Spleen (tissue), 11 donors: Measurements from ENCODE around the gene RNGTT. TPM values are rescaled to one million over a fixed set of nuclear protein-coding genes. Genes with fewer than 3 reads are reported as not detected.

Source experiments
- DNase-seq: peaks from one replicate; pipeline ENCODE4 v3.0.0-alpha.2; 2020
- H3K27ac ChIP-seq, 8 donors: fragments of 200-600 bp; sonication (generic) in 7 of 8; 1 replicate in 4 of 8; 2 replicates in 4 of 8; pipeline versions ENCODE4 v1.5.0 to v1.8.0; 2016 to 2021; ENCODE audit warnings: inconsistent platforms in 4 of 8, mild to moderate bottlenecking in 4 of 8, moderate library complexity in 1 of 8
- H3K27me3 ChIP-seq, 7 donors: fragments of 200-600 bp; sonication (generic) in 6 of 7; replicated peaks in 1 of 7; 1 replicate in 4 of 7; 2 replicates in 3 of 7; pipeline versions ENCODE4 v1.5.0 to v1.8.0; 2016 to 2021; ENCODE audit warnings: inconsistent platforms in 3 of 7, mild to moderate bottlenecking in 1 of 7
- H3K36me3 ChIP-seq, 6 donors: fragments of 200-600 bp; sonication (generic) in 5 of 6; 1 replicate in 4 of 6; 2 replicates in 2 of 6; pipeline versions ENCODE4 v1.5.0 to v1.8.0; 2016 to 2021; ENCODE audit warnings: inconsistent platforms in 2 of 6
- H3K4me1 ChIP-seq, 6 donors: fragments of 200-600 bp; sonication (generic) in 5 of 6; 1 replicate in 3 of 6; 2 replicates in 3 of 6; pipeline versions ENCODE4 v1.5.0 to v1.8.0; 2016 to 2021; ENCODE audit warnings: inconsistent platforms in 3 of 6
- H3K4me3 ChIP-seq, 8 donors: fragments of 200-600 bp; sonication (generic) in 7 of 8; 1 replicate in 4 of 8; 2 replicates in 4 of 8; pipeline versions ENCODE4 v1.5.0 to v1.8.0; 2016 to 2021; ENCODE audit warnings: inconsistent platforms in 4 of 8, mild to moderate bottlenecking in 4 of 8, moderate library complexity in 2 of 8
- H3K9me3 ChIP-seq, 8 donors: fragments of 200-600 bp; sonication (generic) in 7 of 8; 1 replicate in 4 of 8; 2 replicates in 4 of 8; pipeline versions ENCODE4 v1.5.0 to v1.8.0; 2016 to 2021; ENCODE audit warnings: inconsistent platforms in 4 of 8
- CTCF ChIP-seq, 11 experiments: fragments of 200-600 bp in 7 of 11; fragments of 450-650 bp in 4 of 11; sonication (generic) in 4 of 11; IDR thresholded peaks in 8 of 11; conservative IDR thresholded peaks in 3 of 11; 1 replicate in 7 of 11; 2 replicates in 4 of 11; pipeline versions ENCODE4 v1.4.0 to v1.8.0; 2016 to 2021; ENCODE audit warnings: antibody characterized with exemption in 11 of 11, inconsistent platforms in 4 of 11, mild to moderate bottlenecking in 1 of 11
- POLR2A ChIP-seq, 3 donors: fragments of 450-650 bp; IDR thresholded peaks; one replicate each; pipeline ENCODE4 v1.5.1; 2017; ENCODE audit warnings: antibody characterized with exemption in 3 of 3, mild to moderate bottlenecking in 1 of 3
- POLR2AphosphoS5 ChIP-seq, 3 donors: sonication (generic); formaldehyde crosslinking; IDR thresholded peaks; one replicate each; pipeline ENCODE4 v1.5.1; 2017; ENCODE audit warnings: antibody characterized with exemption in 3 of 3
- WGBS, 5 donors: extraction: QIAGEN DNeasy Blood & Tissue Kit in 3 of 5; methylation state at CpG; one replicate each; pipeline versions ENCODE4 v1.1.5 to v1.1.7; 2013 to 2018; 5-methylcytosine and 5-hydroxymethylcytosine counted together
- intact Hi-C: fragments of 100-400 bp; cut with DNase I; formaldehyde crosslinking; loops from one replicate; pipeline ENCODE4 v1.15.0; 2023; ENCODE audit warnings: low total_unique reads
- polyA plus RNA-seq, 3 donors: library from polyadenylated mRNA; stranded (reverse); fragments of 200-250 nt; gene quantifications; one replicate each; pipeline ENCODE4 v1.2.1, GENCODE V29; 2013
- total RNA-seq, 7 donors: library from RNA; depleted of rRNA in 3 of 7; stranded (reverse); fragments of >200 nt in 3 of 7; fragmentation: NEBNext Ultra II Directional in 4 of 7; extraction: Animal tissue kit (Norgen Biotek cat#: 25700) in 4 of 7; gene quantifications; one replicate each; pipeline versions ENCODE4 v1.1.0 to v1.2.1, GENCODE V29; 2016 to 2021
- donor health status: healthy with polysubstance abuse.
- donor health status: DM: no; HTN: no; CAD: no; lungs with moderate emphysema.
- donor health status: DM: no; HTN: no; CAD: no.
- donor health status: Bipolar disorder and iron deficiency.
- donor health status: healthy.
- donor health status: DM: no; HTN: no; CAD: no.
- donor health status: DM: yes; HTN: yes; CAD: no.

The RNGTT gene
- total and polyA plus RNA-seq, 10 donors = 9.4 to 27.1 (median 17.6) TPM

GRCh38 chr6:88586371-88587149, 376.9 kb downstream of the RNGTT start:
- TF ChIP-seq POLR2A (IDR thresholded peaks at IDR 0.05) = no peak
- no peak for TF ChIP-seq CTCF (IDR thresholded peaks at IDR 0.05 in 8 of 11, conservative IDR thresholded peaks at IDR 0.05 in 3 of 11)
- TF ChIP-seq POLR2AphosphoS5 (IDR thresholded peaks at IDR 0.05) = no peak
- intact Hi-C loops = no loop called here
- 53 to 76% (median 71%) methylated on average over 22 to 23 of the region's 23 CpGs for WGBS, 5 donors
- H3K27me3 ChIP-seq = peaks cover 0 to 20% (median 0%) of the 10 kb centered on the region in 7 donors
- no peaks in the 10 kb centered on the region for H3K36me3 ChIP-seq
- H3K9me3 ChIP-seq = peaks cover 0 to 25% (median 12%) of the 10 kb centered on the region in 8 donors
- no peak for DNase-seq
- no peak overlapping the region for H3K4me3 ChIP-seq
- no peak overlapping the region for H3K27ac ChIP-seq
- no peaks in the 10 kb centered on the region for H3K4me1 ChIP-seq

GRCh38 chr6:88585276-88585692, 378.1 kb downstream of the RNGTT start:
- DNase-seq = no peak
- Histone ChIP-seq H3K4me1 (no peaks in the 10 kb centered on the region), H3K4me3 (no peak overlapping the region), H3K9me3 (peaks cover 0 to 32% (median 12%) of the 10 kb centered on the region in 8 donors), H3K27ac (no peak overlapping the region), H3K27me3 (peaks cover 0 to 20% (median 0%) of the 10 kb centered on the region in 7 donors), H3K36me3 (no peaks in the 10 kb centered on the region)
- intact Hi-C loops = no loop called here
- TF ChIP-seq CTCF (IDR thresholded peaks at IDR 0.05 in 8 of 11, conservative IDR thresholded peaks at IDR 0.05 in 3 of 11) (no peak), POLR2A (IDR thresholded peaks at IDR 0.05) (no peak), POLR2AphosphoS5 (IDR thresholded peaks at IDR 0.05) (no peak)
- WGBS, 5 donors = 69 to 78% (median 73%) methylated on average over 9 of the region's 9 CpGs

- Histone ChIP-seq H3K4me3 (no peak overlapping the region), H3K9me3 (peaks cover 0 to 32% (median 12%) of the 10 kb centered on the region in 8 donors), H3K4me1 (no peaks in the 10 kb centered on the region), H3K27ac (no peak overlapping the region), H3K27me3 (peaks cover 0 to 20% (median 0%) of the 10 kb centered on the region in 7 donors), H3K36me3 (no peaks in the 10 kb centered on the region)
- DNase-seq = no peak
- TF ChIP-seq POLR2AphosphoS5 (IDR thresholded peaks at IDR 0.05) = no peak
- TF ChIP-seq CTCF (IDR thresholded peaks at IDR 0.05 in 8 of 11, conservative IDR thresholded peaks at IDR 0.05 in 3 of 11) = no peak
- TF ChIP-seq POLR2A (IDR thresholded peaks at IDR 0.05) = no peak
- intact Hi-C loops = no loop called here
- WGBS, 5 donors = 76 to 81% (median 79%) methylated on average over 10 of the region's 10 CpGs
Measured at GRCh38 chr6:88584581-88585275, 378.7 kb downstream of the RNGTT start.

GRCh38 chr6:88577461-88577860, 386.0 kb downstream of the RNGTT start:
- no peaks in the 10 kb centered on the region for H3K36me3 ChIP-seq
- 90 to 95% (median 92%) methylated on average over 2 of the region's 2 CpGs for WGBS, 5 donors
- no peak overlapping the region for H3K27ac ChIP-seq
- no peak for TF ChIP-seq POLR2A (IDR thresholded peaks at IDR 0.05)
- TF ChIP-seq POLR2AphosphoS5 (IDR thresholded peaks at IDR 0.05) = no peak
- TF ChIP-seq CTCF (IDR thresholded peaks at IDR 0.05 in 8 of 11, conservative IDR thresholded peaks at IDR 0.05 in 3 of 11) = no peak
- DNase-seq = no peak
- H3K9me3 ChIP-seq = peaks cover 0 to 16% (median 2%) of the 10 kb centered on the region in 8 donors
- no peak overlapping the region for H3K4me3 ChIP-seq
- intact Hi-C loops = no loop called here
- H3K4me1 ChIP-seq = no peaks in the 10 kb centered on the region
- H3K27me3 ChIP-seq = no peaks in the 10 kb centered on the region
